Measurements from ENCODE around the gene KCNIP1.

- TF ChIP-seq CTCF (conservative IDR thresholded peaks at IDR 0.05; ENCODE audit: low read depth, low read length) (no peak), EZH2 (IDR thresholded peaks at IDR 0.05; ENCODE audit: low read length, unreplicated experiment) (no peak), EZH2phosphoT487 (IDR thresholded peaks at IDR 0.05; ENCODE audit: borderline replicate concordance, low read length) (no peak)
Measured at GRCh38 chr5:170769246-170769645, 265.4 kb downstream of the KCNIP1 start.

Data from PC-3 (cell line).